AG08396 (cell line): ENCODE results near the gene PEX26.
"Not testable (repeated sequence)": the region's sequence is repeated elsewhere in the genome, so short reads cannot be mapped to it uniquely, and the experiment has no call there.

Experiments
- DNase-seq: peaks from one replicate; pipeline ENCODE4 v3.0.0; 2012; ENCODE audit warnings: low spot score, mixed read lengths

PEX26 gene

DNA sequence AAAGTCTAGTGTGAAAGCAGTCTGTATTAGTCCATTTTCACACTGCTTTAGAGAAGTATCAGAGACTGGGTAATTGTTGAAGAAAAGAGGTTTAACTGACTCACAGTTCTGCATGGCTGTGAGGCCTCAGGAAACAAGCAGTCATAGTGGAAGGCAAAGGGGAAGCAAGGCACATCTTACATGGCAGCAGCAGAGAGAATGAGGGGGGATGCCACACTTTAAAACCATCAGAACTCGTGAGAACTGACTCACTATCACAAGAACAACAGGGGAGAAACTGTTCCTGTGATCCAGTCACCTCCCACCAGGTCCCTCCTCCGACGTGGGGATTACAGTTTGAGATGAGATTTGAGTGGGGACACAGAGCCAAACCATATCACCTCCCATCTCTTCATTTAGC is 19.0 kb downstream of the PEX26 start:
- DNase-seq: no peak

GRCh38 chr22:18100781-18101180 is 23.0 kb downstream of the PEX26 start:
- no peak for DNase-seq

GRCh38 chr22:18101536-18101935 is 23.7 kb downstream of the PEX26 start:
- DNase-seq: no peak

- DNase-seq: no peak
These were observed 25.9 kb downstream of the PEX26 start for GRCh38 chr22:18103527-18104269.

GRCh38 chr22:18104566-18104965 is 26.8 kb downstream of the PEX26 start:
- DNase-seq: no peak

GRCh38 chr22:18105981-18106380 is 28.2 kb downstream of the PEX26 start:
- DNase-seq: not testable (repeated sequence)

GRCh38 chr22:18106550-18107341 is 29.0 kb downstream of the PEX26 start:
- DNase-seq: not testable (repeated sequence)

- no peak for DNase-seq
These were observed 30.4 kb downstream of the PEX26 start for GRCh38 chr22:18108187-18108586.

DNA sequence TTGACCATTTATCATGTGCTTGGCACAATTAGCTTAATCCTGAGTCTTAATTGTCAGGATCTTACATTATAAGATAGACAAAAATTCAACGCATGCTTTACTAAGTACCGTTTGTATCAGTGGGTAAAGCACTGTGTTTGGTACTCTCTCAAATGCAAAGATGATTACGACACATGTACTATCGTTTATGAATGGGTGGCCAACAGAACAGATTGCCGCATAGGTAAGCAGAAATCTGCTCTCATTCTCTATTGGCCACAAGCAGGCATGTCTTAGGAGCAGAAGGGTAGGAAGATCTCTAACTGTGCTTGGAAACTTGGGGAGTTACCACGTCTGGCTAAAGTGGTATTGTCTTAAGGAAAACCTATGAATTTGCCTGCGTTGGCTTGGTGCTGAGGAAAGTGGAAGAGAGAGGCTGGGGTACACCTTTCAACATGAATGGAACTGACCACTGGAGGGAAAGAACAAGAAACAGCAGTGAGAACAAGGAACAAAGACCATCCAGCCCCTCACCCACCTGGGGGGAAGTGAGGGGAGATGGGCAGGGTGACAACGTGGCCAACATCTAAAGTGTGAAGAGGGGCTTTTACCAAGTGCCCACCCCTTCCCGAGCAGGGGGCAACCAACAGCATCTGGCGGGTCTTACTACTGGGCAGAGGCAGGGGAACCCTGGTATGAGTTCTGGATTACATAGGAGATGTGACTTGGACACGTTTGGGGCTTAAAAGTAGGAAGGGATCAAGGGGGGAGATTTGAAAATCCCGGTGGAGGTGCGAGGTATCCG is 31.8 kb downstream of the PEX26 start:
- DNase-seq: no peak

DNA sequence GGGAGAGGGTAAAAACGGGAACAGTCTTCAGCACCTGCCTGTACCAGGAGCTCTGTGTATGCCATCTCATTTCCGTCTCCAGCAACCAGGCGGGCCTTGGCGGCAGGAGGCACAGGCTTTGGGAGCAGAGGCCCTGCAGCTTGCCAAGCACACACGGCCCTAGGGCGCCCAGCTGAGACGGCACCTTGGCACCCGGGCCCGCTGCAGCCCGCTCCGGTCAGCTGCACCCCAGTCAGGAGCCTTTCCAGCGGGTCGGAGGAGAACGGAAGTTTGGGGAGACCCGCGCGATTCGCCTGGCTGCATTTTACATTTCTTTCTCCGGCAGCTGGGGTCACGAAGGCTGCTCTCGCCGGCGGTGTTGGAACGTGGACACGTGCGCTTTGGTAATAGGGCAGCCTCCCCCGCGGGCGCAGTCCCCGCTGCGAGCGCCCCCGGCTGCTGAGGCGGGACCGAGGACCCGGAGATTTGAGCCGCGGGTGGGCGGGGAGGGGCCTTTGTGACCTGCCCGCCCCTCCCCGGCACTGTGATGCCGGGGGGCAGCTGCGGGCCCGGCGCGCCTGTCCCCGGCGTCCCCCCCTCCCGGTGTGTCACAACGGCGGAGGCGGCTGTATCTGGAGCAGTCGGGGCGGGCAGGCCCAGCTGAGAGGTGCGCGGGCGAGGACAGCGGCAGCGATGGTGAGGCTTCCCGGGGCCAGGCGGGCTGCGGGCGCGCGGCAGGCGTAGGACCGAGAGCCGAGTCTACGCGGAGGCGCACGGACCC is 32.6 kb downstream of the PEX26 start, which contains the start of gene TUBA8:
Gene TUBA8, plus strand, starts transcription at position 616 of the 760 bp plus-strand sequence. Its CDS starts 57 bp downstream, at position 673.
- DNase-seq: peak; percentile 75

DNA sequence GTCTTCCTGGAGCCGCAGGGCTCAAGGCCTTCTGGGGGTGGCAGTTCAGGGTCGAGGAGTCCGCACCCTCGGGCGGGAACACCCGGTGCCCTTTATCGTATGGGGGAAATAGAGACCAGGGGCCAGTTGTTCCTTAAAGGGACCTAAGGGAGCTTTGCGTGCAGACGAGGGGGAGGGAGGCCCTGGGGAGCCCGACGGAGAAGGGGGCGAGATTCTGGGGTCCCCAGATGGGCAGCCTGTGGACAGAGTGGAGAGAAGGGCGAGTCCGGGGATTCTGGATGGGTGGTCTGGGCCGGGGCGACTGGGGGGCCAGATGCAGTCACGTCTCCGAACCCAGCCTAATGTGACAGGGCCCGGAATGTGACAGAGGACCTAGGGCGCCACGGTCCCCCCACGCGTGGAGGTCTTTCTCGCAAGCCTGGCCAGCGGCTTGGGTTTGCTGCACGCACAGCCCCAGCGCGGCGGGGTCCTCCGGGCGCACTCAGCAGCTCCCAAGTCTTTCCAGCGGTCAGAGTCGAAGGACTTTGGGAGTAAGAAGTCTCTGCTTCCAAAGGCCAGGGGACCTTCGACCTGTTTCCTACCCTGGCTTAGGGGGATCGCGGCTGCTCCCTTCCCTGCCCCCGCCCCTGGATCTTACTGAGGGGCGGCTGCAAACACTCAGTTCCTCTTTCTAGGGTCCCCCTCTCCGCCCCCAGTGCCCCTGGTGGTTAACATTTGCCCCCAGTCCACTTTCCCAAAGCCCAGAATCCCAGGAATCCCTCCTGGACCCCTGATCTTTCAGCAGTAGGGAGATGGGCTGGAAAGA is 33.4 kb downstream of the PEX26 start:
- DNase-seq: no peak

DNA sequence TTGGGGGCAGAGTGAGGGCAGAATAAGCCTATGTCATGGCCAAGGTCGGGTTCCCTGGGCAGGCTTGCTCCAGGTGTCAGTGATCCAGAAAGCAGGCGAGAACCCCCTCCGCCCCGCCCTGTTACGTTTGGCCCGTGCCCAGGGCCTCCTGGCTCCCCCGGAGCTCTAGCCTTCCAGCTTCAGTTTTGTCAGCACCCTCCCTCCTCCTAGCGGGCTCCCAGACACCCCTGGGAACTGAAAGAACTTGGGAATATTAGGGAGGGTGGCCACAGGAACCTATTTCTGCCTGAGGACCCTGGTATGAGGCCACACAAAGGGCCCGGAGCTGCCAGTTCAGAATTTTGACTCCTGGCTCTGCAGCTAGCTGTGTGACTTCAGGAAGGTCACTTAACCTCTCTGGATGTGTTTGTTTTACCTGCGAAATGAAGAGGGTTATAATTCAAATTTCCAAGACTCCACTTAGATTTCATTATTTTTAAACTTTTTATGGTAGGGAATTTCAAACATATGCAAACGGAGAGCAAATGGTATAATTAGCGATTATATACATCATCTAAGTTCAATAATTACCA is 34.1 kb downstream of the PEX26 start:
- DNase-seq: no peak

DNA sequence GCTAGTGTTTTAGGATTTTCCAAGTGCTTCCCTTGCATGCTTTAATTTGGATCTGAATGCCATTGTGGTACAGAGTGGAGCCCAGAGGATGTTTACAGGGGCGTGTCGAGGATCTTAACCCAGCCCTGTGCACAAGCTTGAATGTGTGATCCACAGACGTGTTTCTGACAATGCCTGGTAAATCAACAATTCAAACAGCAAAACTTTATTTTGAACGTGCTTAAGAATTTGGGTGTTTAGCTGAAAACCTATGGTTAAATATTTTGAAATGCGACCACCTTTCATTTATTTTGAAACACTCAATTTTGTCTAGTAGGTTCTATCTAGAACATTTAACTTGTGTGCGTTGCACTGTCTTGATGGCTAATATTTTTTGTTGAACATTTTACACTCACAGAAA is 34.6 kb downstream of the PEX26 start:
- DNase-seq: no peak

GRCh38 chr22:18113680-18114394 is 36.0 kb downstream of the PEX26 start:
- no peak for DNase-seq

DNA sequence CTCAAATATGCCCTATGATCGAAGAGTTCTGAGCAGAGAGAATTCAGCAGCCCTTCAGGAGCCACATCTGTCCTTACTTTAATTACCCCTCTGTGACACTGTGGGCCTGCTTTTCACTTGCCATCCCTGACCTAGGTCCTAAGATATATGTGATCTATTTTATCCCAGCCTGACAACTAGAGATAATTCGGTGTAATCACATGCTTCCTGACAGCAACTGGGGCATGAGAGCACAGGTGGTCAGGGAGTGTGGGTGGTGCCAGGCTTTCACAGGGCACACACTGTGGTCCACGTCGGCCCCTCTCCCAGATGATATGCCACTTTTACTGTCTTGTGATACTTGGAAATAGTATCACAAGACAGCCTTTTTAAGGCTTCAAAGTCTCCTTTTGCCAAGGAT is 36.7 kb downstream of the PEX26 start:
- DNase-seq: no peak

DNA sequence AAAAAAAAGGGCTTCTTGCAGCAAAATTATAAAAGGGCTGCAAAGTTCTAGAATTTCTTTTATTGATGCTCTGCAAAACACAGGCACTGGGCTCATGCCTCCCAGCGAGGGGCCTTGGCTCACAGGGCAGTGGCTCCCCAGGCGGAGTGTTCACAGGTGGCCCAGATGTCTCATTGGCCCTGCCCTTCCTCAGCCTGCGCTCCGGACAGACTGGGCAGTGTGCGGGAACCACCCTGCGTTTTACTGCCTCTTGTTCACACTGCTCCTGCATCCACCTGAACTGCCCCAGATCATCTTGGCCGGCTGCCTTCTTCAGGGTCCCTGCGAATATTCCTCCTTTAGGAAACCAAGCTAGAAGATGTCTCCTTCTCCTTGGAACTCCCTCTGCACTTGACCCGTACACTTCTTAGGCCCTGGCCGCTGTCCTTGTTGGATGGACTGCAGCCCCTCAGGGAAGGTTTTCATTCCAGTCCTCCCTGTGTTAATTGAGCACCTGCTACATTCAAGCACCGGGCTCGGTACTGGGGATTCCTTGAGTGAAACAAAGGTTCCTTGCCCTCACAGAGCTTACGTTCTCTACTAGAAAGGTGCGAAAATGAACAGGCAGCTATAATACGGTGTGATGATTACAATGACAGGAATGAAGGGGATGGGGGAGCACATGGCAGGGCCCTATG is 37.3 kb downstream of the PEX26 start:
- DNase-seq: no peak

DNA sequence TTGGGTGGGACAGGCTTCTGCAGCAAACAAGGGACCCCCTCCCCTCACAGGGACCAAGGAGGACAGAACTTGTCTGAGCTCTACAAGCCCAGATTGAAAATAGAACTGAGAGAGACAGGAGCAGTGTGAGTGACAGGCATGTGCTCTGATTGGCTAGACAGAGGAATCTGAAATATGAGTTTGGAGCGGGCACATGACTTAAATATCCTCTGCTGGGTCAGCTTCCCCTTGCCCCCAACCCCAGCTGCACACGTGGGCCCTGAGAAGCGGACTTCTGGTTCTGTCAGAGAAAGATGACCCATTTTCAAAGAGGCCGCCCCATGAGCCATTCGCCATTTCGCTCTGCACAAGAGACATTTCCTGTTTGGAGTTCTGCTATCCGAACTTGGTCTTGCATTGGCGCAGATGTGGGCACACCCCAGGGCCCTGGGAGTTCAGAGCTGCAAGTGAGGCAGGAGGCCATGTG is 38.1 kb downstream of the PEX26 start:
- DNase-seq: no peak

GRCh38 chr22:18116634-18117033 is 38.8 kb downstream of the PEX26 start:
- no peak for DNase-seq

GRCh38 chr22:18118345-18118915 is 40.6 kb downstream of the PEX26 start:
- no peak for DNase-seq
